HG02938 (cell line): ENCODE results near the gene DHX9.
"Not testable (repeated sequence)": the region's sequence is repeated elsewhere in the genome, so short reads cannot be mapped to it uniquely, and the experiment has no call there.

Experiments
- ATAC-seq: cut with Tn5 transposase; IDR thresholded peaks from one replicate; pipeline ENCODE4 v1.9.1; 2021; ENCODE audit warnings: mild to moderate bottlenecking, moderate library complexity; ENCODE audit not compliant: unreplicated experiment

Gene DHX9

DNA sequence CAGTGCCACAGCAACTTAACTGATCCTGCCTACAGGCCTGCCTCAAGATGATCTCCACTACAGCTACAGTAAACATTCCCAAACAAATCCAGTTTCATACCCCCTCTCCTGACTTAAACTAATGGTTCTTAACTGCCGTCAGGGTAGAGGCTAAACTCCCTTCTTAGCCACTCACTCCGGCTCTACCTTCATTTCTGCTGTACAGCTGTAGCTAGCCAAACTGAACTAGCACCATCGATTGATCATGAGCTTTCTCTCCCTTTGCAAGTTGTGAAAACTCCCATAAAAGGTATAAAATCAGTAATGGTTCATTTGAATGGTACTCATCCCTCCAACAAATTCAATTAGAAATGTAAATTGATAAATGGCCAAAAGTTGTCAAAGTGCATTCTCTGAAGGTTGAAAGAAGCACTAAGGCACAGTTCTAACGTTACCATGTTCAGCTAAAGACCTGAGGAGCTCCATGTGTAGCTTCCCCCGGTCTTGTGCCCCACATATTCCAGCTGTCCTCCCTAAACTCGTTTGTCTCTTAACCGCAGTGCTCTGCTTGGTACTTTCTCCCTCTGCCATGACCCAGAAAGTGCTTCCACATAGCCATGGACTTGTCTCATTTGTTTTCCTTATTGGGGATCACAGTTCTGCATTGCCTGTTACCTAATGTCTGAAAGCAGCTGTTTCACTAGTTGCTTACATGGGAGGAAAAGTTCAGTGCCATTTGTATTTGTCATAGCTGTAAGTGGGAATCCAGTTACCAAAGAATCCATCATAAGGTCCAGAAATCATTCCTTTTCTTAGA, 49.8 kb downstream of the DHX9 start:
- no peak for ATAC-seq

DNA sequence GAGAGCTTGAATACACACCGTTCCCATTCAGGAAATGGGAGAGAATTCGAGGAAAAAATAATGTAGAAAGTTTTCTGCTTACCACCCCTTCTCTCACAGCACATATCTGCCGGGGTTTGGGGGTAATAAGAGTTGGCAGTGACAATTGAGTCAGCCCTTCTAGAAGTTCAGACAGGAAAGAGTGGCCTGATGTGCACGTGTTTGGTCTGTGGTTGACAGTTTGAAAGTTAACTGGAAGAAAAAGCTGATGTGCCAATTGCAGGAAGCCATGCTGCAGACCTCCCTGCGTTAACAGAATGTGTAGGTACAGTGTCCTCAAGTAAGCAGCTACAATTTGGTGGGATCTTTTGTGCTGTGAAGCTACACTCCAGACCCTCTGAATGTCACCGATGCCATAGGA, 50.9 kb downstream of the DHX9 start:
- no peak for ATAC-seq

DNA sequence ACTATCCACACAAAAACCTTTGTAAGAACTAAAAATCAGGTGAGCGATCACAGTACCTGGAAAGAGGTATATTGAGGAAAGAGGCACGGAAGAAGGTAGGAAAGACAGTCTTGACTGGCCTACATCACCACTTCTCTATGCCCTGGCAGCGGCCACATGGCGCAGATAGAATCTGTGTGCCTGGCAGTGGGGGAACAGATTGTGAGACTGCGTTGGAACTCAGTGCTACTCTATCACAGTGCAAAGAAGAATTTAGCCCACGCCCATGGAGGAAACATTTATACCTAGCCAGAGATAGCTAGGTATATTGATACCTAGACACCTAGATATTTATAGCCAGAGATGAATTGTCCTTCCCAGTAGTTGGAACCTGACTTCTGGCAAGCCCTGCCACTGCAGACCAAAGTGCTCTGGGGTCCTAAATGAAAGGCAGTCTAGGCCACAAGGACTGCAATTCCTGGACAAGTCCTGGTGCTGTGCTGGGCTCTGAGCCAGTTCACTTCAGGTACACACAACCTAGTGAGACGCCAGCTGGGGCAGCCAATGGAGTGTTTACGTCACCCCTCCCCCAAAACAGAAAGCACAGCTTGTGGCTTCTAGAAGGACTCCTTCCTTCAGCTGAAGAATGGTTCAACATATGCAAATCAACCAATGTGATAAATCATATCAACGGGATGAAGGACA, 51.9 kb downstream of the DHX9 start:
- no peak for ATAC-seq

DNA sequence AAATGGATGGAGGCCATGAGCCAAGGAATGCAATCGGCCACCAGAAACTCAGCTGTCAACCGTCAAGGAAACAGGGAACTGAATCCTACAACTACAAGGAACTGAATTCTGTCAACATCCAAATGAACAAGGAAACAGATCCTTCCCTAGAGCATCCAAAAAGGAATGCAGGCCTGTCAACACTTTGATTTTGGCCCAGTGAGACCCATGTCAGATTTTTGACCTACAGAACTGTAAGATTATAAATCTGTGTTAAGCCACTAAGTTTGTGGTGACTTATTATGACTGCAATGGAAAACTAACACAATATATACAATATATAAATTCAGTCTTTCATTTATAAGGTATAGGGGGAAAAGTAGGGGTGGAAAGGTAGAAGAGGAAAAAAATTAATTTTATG, 58.5 kb downstream of the DHX9 start:
- ATAC-seq: no peak

DNA sequence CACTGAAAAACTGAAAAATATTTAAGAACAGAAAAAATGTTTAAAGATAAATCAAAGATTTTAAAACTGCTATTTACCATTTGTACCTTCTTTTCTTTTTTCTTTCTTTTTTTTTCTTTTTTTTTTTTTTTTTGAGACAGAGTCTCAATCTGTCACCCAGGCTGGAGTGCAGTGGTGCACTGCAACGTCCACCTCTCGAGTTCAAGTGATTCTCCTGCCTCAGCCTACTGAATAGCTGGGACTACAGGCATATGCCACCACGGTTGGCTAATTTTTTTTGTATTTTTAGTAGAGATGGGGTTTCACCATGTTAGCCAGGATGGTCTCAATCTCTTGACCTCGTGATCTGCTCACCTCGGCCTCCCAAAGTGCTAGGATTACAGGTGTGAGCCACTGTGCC, 62.8 kb downstream of the DHX9 start:
- not testable (repeated sequence) for ATAC-seq

DNA sequence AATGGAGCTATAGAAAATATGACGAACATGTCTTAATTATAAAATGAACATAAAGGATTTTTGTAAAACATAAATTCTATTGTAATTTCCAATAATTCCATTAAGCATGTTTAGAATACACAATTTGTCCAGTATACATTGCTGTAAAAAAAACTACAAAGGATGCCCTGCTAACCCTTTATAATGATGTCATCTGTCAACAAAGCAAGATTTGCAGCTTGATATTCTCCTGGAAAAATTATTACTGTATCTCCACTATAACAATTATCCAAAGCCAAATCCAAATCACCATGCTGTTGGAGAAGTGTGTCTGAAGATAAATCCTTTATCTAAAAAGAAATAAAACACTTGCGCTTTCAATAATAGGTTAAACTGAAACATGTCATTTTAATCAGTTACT, 66.2 kb downstream of the DHX9 start:
- no peak for ATAC-seq

DNA sequence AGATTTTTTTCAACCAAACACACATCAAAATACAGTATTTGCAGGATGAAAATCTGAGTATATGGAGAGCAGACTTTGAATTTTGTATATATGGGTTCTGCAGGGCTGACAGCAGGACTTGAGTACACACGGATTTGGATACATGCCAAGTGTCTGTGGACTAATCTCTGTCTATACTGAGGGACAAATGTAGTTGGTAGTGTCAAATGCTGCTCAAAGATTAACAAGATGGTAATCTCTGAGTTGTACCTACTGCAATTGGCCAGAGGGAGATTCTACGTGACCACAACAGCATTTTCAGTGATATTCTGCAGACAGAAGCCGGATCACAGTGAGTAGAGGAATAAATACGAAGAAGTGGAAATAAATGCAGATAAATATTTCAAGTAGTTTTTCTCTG, 70.4 kb downstream of the DHX9 start:
- no peak for ATAC-seq

DNA sequence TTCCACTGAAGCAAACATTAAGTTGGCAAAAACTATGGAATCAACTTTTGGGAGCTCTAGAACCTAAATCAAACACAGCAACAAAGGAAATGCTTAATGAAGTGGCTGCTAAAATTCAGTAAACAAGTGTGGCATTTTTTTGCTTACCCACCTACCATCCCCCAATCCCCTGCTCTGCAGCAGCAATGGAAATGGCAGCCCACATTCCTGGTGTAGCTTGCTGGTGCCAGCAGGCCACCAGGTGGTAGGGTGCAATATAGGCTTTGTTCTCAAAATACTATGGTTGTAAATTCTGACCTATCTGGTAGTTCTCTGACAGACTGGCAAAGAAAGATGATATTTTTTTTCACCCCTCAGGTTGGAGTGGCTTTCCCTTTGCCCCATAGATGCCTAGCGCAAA, 71.0 kb downstream of the DHX9 start:
- ATAC-seq: no peak

DNA sequence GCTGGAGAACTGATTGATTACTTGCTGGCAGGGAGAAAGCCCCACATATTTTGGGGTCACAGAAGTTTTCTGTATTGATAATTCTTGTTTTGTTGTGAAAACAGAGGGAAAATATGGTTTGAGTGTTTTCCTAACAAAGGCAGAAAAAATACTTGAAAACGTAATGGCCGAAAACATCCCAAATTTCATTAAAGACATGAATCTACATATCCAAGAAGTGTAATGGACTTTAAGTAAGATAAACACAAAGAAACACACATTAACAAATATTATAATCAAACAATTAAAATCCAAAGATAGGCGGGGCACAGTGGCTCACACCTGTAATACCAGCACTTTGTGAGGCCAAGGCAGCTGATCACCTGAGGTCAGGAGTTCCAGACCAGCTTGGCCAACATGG, 74.3 kb downstream of the DHX9 start:
- ATAC-seq: no peak

DNA sequence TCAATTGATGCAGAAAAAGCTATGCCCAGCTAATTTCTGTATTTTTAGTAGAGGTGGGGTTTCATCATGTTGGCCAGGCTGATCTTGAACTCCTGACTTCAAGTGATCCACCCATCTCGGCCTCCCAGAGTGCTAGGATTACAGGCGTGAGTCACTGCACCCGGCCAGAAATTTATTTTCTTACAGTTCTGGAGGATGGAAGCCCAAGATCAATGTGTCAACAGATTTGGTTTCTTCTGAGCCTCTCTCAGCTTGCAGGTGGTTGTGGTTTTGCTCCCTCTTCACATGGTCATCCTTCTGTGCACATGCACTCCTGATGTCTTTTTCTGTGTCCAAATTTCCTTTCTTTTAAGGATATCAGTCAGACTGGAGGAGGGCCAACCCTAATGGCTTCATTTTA, 78.2 kb downstream of the DHX9 start:
- no peak for ATAC-seq

DNA sequence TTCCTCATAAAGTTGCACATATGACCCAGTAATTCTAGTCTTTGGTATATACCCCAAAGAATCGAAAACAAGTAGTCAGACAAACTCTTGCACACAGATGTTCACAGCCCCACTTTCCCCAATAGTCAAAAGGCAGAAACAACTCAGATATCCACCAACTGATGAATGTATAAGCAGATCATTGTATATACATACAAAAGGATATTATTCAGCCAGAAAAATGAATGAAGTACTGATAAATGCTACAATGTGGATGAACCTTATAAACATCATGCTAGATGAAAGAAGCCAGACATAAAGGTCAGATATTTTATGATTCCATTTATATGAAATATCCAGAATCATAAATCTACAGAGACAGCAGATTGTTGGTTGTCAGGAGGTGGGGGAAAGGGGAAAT, 86.5 kb downstream of the DHX9 start:
- no peak for ATAC-seq

DNA sequence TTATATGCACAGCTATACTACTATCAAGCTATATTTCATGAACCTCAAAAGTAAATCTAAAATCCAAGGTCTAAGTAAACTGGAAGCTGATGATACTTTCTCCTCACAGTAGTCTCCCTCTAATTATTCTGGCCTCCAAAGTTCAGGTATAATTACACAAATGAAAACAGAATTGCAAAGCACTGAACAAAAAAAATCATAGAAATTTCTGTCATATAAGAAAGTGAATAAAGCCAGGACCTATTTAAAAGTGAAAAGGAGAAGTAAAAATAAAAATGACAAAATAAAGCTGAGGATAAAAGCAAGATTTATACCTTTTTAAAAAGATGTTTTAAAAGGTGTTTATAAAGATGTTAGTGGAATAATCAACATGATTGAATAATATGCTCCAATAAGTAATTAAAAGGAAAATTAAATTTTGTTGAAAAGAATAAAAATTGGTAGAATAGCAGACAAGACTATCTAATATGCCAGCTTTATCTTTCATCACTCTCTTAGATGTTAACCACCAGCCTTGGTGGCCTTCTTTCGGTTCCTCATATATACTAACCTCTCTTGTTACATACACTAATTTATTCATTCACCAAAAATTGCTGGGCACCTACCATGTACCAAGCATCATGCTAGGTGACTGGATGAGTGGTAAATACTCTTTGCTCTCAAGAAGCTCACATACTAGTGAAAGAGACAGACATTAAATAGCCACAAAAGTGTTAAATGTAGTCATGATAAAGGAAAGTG, 88.7 kb downstream of the DHX9 start:
- ATAC-seq: no peak

DNA sequence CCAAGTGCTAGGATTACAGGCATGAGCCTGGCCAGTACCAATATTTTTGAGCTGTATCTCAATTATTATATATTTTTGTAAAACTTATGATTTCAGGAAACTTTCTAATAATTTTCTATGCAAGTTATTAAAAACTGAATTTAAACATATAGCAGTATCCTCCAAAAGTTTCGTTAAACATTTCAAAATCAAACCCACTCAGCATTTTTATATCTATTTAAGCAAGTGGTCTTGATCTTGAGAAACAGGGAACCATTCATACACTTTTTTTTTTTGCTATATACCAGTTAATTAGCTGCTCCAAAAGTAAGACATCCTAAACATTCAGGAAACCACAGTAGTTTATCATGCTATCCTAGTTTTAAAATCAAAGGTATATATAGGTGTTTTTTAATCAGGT, 91.8 kb downstream of the DHX9 start:
- no peak for ATAC-seq

DNA sequence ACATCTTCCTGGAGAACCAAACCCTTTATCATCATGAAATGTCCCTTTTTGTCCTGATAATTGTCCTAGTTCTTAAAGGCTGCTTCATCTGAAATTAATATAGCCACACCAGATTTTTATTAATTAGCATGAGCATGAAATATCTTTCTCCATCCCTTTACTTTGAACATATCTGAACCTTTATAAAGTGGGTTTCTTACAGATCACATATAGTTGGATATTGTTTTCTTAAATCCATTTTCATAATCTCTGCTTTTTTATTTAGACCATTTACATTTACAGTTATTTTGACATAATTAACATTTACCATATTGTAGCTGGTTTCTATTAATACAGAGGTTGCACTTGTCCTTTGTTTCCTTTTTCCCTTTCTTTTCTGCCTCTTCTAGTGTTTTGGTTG, 96.6 kb downstream of the DHX9 start:
- ATAC-seq: no peak
